Neural progenitor cell (in vitro differentiated cells): ENCODE data around the gene VMP1. TPM values are rescaled to one million over a fixed set of nuclear protein-coding genes. Genes with fewer than 3 reads are reported as not detected.
"Not testable (repeated sequence)": the region's sequence is repeated elsewhere in the genome, so short reads cannot be mapped to it uniquely, and the experiment has no call there.

Experiments
- DNase-seq: peaks from one replicate; pipeline ENCODE4 v3.0.0-alpha.2; 2016; ENCODE audit warnings: low spot score
- H2AFZ ChIP-seq: fragments of 200-600 bp; sonication (generic); replicated peaks from 2 replicates; pipeline ENCODE4 v1.6.1; 2016; ENCODE audit warnings: antibody characterized with exemption
- H3F3A ChIP-seq: fragments of 200-600 bp; sonication (generic); 2 replicates; pipeline ENCODE4 v1.6.1; 2016; ENCODE audit warnings: antibody characterized with exemption, low read depth
- H3K27ac ChIP-seq: fragments of 200-600 bp; sonication (generic); 2 replicates; pipeline ENCODE4 v1.5.1; 2016; ENCODE audit warnings: mild to moderate bottlenecking
- H3K27me3 ChIP-seq: fragments of 200-600 bp; sonication (generic); 2 replicates; pipeline ENCODE4 v1.6.1; 2016; ENCODE audit warnings: mild to moderate bottlenecking, moderate library complexity
- H3K36me3 ChIP-seq: fragments of 200-600 bp; sonication (generic); 2 replicates; pipeline ENCODE4 v1.5.1; 2016
- H3K4me1 ChIP-seq: fragments of 200-600 bp; sonication (generic); 2 replicates; pipeline ENCODE4 v1.6.1; 2016; ENCODE audit warnings: mixed run types
- H3K4me2 ChIP-seq: fragments of 200-600 bp; sonication (generic); 2 replicates; pipeline ENCODE4 v1.6.1; 2016
- H3K4me3 ChIP-seq: fragments of 200-600 bp; sonication (generic); 2 replicates; pipeline ENCODE4 v1.5.1; 2016
- H3K79me2 ChIP-seq: fragments of 200-600 bp; sonication (generic); 2 replicates; pipeline ENCODE4 v1.6.1; 2016; ENCODE audit warnings: low read depth
- H3K9ac ChIP-seq: fragments of 200-600 bp; sonication (generic); 2 replicates; pipeline ENCODE4 v1.6.1; 2016
- H3K9me3 ChIP-seq: fragments of 200-600 bp; sonication (generic); 2 replicates; pipeline ENCODE4 v1.5.1; 2016; ENCODE audit warnings: low read depth
- H4K20me1 ChIP-seq: fragments of 200-600 bp; sonication (generic); 2 replicates; pipeline ENCODE4 v1.6.1; 2016; ENCODE audit warnings: low read depth
- H3K27ac Mint-ChIP-seq: 3 replicates; pipeline ENCODE4 v1.8.0; 2021; ENCODE audit warnings: mixed read lengths
- H3K27me3 Mint-ChIP-seq: 2 replicates; pipeline ENCODE4 v1.8.0; 2022; ENCODE audit warnings: low read depth, mild to moderate bottlenecking, inconsistent platforms, moderate library complexity, mixed read lengths; ENCODE audit not compliant: insufficient read depth
- H3K36me3 Mint-ChIP-seq: 3 replicates; pipeline ENCODE4 v1.8.0; 2021; ENCODE audit warnings: mixed read lengths
- H3K4me1 Mint-ChIP-seq: 3 replicates; pipeline ENCODE4 v1.8.0; 2021; ENCODE audit warnings: mixed read lengths
- H3K4me3 Mint-ChIP-seq: 3 replicates; pipeline ENCODE4 v1.8.0; 2021; ENCODE audit warnings: mild to moderate bottlenecking, moderate library complexity, mixed read lengths
- H3K9me3 Mint-ChIP-seq: 3 replicates; pipeline ENCODE4 v1.8.0; 2020; ENCODE audit warnings: mixed read lengths
- EZH2 ChIP-seq: fragments of 200-600 bp; sonication (generic); IDR thresholded peaks from 2 replicates; pipeline ENCODE4 v1.6.1; 2017; ENCODE audit warnings: antibody characterized with exemption, mild to moderate bottlenecking, moderate library complexity
- EZH2phosphoT487 ChIP-seq: fragments of 200-600 bp; sonication (generic); IDR thresholded peaks from 2 replicates; pipeline ENCODE4 v1.6.1; 2017; ENCODE audit warnings: antibody characterized with exemption
- total RNA-seq: library from RNA; depleted of rRNA; stranded (reverse); fragments of >200 nt; gene quantifications from 2 replicates; pipeline ENCODE4 v1.2.3, GENCODE V29; 2015; ENCODE audit warnings: low replicate concordance
- TF ChIP-seq, protein P1 (sequence below): fragments of 200-600 bp; sonication (generic); IDR thresholded peaks from 2 replicates; pipeline ENCODE4 v1.5.1; 2017; ENCODE audit warnings: antibody characterized with exemption, mild to moderate bottlenecking

The VMP1 gene
- total RNA-seq, 1 donor from 2014 or later = 62.1 TPM

DNA sequence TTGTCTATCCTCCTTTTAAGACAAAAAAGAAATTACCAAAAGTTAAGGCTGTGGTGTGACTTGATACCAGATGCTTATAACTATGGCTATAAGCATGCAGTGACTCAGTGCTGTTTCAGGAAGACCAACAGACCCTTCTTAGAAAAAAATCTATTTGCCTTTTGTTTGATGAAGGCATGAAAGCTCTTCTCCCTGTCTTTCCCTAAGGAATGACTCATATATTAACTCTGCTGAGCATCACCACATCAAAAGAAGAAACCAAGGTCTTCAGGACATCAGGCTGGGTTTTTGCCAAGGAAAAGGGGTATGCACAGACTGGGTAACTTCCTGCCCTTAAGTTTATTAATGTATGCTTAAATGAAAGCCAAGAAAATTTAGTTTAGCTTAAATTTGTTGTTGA lies 47.1 kb downstream of the VMP1 start:
- peak overlapping the region; percentile 76 for H3K27ac Mint-ChIP-seq
- H3K4me1 Mint-ChIP-seq = peaks cover 20% of the 10 kb centered on the region
- Histone ChIP-seq H2AFZ (no peak overlapping the region), H4K20me1 (no peaks in the 10 kb centered on the region), H3K4me3 (no peak overlapping the region), H3K9me3 (no peaks in the 10 kb centered on the region), H3F3A (no peaks in the 10 kb centered on the region), H3K27ac (no peak overlapping the region), H3K4me2 (no peak overlapping the region), H3K27me3 (no peaks in the 10 kb centered on the region), H3K9ac (no peak overlapping the region), H3K79me2 (no peaks in the 10 kb centered on the region), H3K36me3 (no peaks in the 10 kb centered on the region), H3K4me1 (no peaks in the 10 kb centered on the region)
- DNase-seq = no peak
- TF ChIP-seq EZH2phosphoT487 (no peak), EZH2 (no peak)
- TF ChIP-seq, protein P1, sequence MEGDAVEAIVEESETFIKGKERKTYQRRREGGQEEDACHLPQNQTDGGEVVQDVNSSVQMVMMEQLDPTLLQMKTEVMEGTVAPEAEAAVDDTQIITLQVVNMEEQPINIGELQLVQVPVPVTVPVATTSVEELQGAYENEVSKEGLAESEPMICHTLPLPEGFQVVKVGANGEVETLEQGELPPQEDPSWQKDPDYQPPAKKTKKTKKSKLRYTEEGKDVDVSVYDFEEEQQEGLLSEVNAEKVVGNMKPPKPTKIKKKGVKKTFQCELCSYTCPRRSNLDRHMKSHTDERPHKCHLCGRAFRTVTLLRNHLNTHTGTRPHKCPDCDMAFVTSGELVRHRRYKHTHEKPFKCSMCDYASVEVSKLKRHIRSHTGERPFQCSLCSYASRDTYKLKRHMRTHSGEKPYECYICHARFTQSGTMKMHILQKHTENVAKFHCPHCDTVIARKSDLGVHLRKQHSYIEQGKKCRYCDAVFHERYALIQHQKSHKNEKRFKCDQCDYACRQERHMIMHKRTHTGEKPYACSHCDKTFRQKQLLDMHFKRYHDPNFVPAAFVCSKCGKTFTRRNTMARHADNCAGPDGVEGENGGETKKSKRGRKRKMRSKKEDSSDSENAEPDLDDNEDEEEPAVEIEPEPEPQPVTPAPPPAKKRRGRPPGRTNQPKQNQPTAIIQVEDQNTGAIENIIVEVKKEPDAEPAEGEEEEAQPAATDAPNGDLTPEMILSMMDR = no peak
- no peak overlapping the region for H3K4me3 Mint-ChIP-seq
- peaks cover 4% of the 10 kb centered on the region for H3K9me3 Mint-ChIP-seq
- peaks cover 7% of the 10 kb centered on the region for H3K36me3 Mint-ChIP-seq
- H3K27me3 Mint-ChIP-seq = no peaks in the 10 kb centered on the region

DNA sequence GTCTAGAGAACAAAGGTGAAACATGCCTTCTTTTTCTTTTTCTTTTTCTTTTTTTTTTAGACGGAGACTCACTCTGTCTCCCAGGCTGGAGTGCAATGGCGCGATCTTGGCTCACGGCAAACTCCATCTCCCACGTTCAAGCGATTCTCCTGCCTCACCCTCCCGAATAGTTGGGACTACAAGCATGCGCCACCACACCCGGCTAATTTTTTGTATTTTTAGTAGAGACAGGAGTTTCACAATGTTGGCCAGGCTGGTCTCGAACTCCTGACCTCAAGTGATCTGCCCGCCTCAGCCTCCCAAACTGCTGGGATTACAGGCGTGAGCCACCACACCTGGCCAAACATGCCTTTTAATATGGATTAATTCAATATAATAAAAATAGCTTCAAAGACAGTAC lies 47.6 kb downstream of the VMP1 start:
- H3K9me3 ChIP-seq, DNase-seq, H3K4me1 ChIP-seq, H3K27me3 ChIP-seq, H3K36me3 Mint-ChIP-seq, H4K20me1 ChIP-seq, H3K27ac ChIP-seq, H3K4me3 ChIP-seq, H3F3A ChIP-seq, H3K27me3 Mint-ChIP-seq, H3K9me3 Mint-ChIP-seq, H3K4me3 Mint-ChIP-seq, H3K9ac ChIP-seq, H3K27ac Mint-ChIP-seq, H2AFZ ChIP-seq, H3K4me2 ChIP-seq, H3K79me2 ChIP-seq, H3K36me3 ChIP-seq: not testable (repeated sequence)
- H3K4me1 Mint-ChIP-seq = peaks cover 20% of the 10 kb centered on the region

DNA sequence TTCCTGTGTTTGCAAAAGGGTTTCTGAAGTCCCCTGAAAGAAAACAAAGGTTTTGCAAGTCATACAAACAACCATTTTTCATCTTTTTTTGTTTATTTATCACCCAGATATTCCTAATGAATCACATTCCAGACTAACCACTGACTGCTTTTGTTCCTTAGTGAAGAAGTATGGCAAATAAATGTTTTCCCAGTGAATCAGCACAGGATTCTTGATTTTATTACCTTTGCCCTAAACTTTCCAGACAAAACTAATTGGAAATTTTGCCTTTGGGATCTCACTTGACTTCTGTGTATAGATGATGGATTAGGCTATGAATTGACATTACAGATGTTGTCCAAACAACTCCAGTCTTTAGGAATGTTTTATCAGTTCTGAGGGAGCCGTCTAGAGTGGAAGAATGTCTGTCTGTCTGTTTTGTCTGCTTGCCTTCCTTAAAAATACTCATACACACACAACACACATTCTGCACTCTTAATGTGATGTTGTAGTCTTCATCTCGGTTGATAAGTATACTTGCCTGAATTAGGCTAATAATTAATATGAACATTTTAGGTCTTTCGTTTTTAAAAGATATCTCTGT lies 48.9 kb downstream of the VMP1 start:
- Mint-ChIP-seq H3K4me3 (no peak overlapping the region), H3K9me3 (peaks cover 7% of the 10 kb centered on the region), H3K27me3 (no peaks in the 10 kb centered on the region), H3K27ac (no peak overlapping the region), H3K36me3 (peaks cover 13% of the 10 kb centered on the region), H3K4me1 (peaks cover 23% of the 10 kb centered on the region)
- no peak overlapping the region for H3K27ac ChIP-seq
- peaks cover 1% of the 10 kb centered on the region for H3K4me1 ChIP-seq
- no peaks in the 10 kb centered on the region for H3K79me2 ChIP-seq
- no peaks in the 10 kb centered on the region for H4K20me1 ChIP-seq
- no peak overlapping the region for H3K9ac ChIP-seq
- H2AFZ ChIP-seq = no peak overlapping the region
- no peak for DNase-seq
- no peaks in the 10 kb centered on the region for H3K9me3 ChIP-seq
- no peaks in the 10 kb centered on the region for H3K36me3 ChIP-seq
- H3F3A ChIP-seq = no peaks in the 10 kb centered on the region
- no peaks in the 10 kb centered on the region for H3K27me3 ChIP-seq
- H3K4me2 ChIP-seq = no peak overlapping the region
- H3K4me3 ChIP-seq = no peak overlapping the region
- TF ChIP-seq, protein P1 = no peak
- TF ChIP-seq EZH2phosphoT487 (no peak), EZH2 (no peak)

DNA sequence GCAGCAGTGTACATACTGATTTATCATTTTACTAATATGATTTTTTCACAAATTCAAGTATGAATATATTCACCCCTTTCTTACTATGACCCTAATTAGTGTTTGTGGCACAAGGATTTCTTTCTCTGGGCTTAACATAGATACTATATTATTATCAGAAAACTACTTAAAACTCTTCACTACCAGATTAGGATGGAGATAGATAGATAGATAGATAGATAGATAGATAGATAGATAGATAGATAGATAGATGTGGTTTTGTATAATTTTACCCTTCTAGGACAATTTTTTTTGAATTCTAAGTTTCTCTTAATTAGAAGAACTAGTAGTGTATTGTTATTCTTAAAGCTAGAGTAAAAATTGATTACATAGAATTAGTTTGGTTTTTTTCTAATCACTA lies 49.6 kb downstream of the VMP1 start:
- Mint-ChIP-seq H3K27ac (no peak overlapping the region), H3K4me3 (no peak overlapping the region), H3K36me3 (peaks cover 13% of the 10 kb centered on the region), H3K27me3 (no peaks in the 10 kb centered on the region), H3K9me3 (peaks cover 7% of the 10 kb centered on the region), H3K4me1 (peaks cover 30% of the 10 kb centered on the region)
- no peaks in the 10 kb centered on the region for H3K36me3 ChIP-seq
- DNase-seq = no peak
- no peaks in the 10 kb centered on the region for H3K79me2 ChIP-seq
- H3K27ac ChIP-seq = no peak overlapping the region
- no peaks in the 10 kb centered on the region for H3K9me3 ChIP-seq
- no peaks in the 10 kb centered on the region for H3K27me3 ChIP-seq
- no peaks in the 10 kb centered on the region for H3F3A ChIP-seq
- H2AFZ ChIP-seq = no peak overlapping the region
- no peaks in the 10 kb centered on the region for H4K20me1 ChIP-seq
- no peak overlapping the region for H3K4me2 ChIP-seq
- no peak overlapping the region for H3K9ac ChIP-seq
- H3K4me3 ChIP-seq = no peak overlapping the region
- H3K4me1 ChIP-seq = peaks cover 9% of the 10 kb centered on the region
- TF ChIP-seq EZH2 (no peak), EZH2phosphoT487 (no peak)
- TF ChIP-seq, protein P1 = no peak
